ENCODE measurements around the gene TMEM272.

Gene TMEM272

GRCh38 chr13:51780099-51780498 lies 64.9 kb downstream of the TMEM272 start:
- DNase-seq (ENCODE audit: low read depth) = no peak

- no peak for DNase-seq (ENCODE audit: low read depth)
These were observed 66.6 kb downstream of the TMEM272 start for GRCh38 chr13:51778392-51778791.

DNA sequence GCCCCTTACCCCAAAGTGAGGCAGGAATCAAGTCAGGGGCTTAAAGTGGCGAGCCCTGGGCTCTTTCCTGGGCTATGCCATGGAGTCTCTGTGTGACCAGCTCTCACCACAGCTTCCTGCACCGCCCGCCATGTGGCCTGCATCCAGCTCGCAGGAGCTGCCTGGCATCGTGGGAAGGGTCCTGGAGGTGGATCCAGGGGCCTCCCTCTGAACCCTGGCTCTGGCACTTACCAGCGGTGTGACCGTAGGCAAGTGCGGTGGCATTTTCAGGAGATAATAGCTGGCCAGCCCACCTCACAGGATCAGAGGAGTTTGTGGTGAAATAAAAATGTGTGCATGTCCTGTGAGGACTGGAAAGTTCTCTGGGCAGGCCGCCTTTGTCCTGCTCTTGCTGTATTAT lies 67.1 kb downstream of the TMEM272 start:
- no peak for DNase-seq (ENCODE audit: low read depth)

DNA sequence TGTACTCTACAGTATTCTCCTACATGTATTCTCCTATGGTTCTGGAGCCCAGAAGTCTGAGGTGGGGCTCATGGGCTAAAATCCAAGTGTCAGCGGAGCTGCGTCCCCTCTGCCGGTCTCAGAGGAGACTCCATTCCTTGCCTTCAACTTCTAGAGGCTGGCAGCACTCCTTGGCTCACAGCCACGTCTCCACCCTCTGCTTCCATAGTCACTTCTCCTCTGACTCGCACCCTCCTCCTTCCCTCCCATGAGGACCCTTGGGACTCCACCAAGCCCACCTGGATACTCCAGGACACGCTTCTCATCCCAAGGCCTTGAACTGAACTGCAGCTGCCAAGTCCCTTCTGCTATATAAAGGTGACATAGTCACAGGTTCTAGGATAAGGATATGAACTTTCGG lies 68.8 kb downstream of the TMEM272 start:
- no peak for DNase-seq (ENCODE audit: low read depth)

GRCh38 chr13:51773515-51773914 lies 71.5 kb downstream of the TMEM272 start:
- DNase-seq (ENCODE audit: low read depth) = no peak

GRCh38 chr13:51772781-51773180 lies 72.2 kb downstream of the TMEM272 start:
- DNase-seq (ENCODE audit: low read depth) = no peak

DNA sequence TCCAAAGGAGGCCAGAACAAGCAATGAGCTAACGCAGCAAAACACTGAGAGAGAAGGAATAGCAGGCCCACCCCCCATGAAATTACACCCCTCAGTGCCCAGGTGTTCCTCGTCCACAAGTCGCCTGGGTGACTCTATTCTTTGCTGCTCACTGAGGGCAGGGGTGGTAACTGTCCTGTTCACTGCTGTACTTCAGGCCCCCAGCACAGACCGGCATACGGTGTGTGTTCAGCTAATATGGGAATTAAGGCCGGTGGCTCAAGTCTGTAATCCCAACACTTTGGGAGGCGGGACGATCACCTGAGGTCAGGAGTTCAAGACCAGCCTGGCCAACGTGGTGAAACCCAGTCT lies 72.9 kb downstream of the TMEM272 start:
- DNase-seq (ENCODE audit: low read depth) = no peak

- no peak for DNase-seq (ENCODE audit: low read depth)
These were observed 73.4 kb downstream of the TMEM272 start for GRCh38 chr13:51771418-51772104.

DNA sequence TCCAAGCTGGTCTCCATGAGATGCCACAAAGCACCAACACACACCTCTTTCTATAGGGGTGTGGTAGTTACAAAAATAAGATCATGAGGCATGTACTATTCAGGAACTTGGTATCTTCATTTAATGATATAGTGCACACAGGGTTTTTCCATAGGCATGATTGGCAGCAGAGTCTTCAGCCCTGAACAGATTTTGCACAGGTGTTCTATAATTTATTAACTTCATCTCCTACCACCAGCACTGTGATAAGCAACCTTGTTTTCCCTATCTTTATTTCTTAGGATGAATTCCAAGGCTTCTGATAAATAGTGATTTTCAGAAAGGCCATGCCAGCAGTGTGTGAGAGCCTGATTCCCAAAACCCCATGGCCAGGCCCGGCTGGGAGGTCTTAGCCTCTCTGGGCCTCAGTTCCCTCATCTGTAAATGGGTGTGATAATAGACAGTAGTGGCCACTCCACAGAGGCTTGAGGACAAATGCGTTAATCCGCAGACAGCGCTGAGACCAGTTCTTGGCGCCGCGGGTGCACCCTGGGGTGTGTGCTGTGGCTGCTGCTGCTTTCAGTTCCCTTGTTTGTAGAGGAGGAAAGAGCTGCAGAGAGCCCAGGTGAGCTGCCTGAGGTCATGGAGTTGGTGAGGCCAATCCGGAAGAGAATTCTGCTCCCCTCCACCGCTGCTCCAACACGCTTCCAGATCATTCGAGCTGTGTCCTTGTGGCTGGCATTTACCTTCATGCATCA lies 74.1 kb downstream of the TMEM272 start:
- no peak for DNase-seq (ENCODE audit: low read depth)

DNA sequence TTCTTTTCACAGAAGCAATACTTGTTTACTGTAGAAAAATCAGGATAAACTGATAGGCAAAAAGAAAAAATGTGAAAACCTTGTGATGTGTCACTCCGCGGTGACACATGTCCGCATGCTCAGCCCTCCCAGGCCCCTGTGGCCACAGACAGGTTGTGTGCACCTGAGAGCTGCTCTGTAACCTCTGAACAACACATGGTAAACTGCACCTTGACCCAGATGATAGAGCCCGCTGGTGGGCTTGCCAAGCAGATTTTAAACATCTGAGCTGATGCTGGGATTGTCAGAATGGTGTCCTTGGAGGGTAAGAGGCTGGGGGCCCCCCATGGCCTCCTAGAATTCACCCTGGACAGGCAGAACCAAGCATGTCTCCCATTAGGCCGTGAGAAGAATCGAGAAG lies 74.8 kb downstream of the TMEM272 start:
- no peak for DNase-seq (ENCODE audit: low read depth)

DNA sequence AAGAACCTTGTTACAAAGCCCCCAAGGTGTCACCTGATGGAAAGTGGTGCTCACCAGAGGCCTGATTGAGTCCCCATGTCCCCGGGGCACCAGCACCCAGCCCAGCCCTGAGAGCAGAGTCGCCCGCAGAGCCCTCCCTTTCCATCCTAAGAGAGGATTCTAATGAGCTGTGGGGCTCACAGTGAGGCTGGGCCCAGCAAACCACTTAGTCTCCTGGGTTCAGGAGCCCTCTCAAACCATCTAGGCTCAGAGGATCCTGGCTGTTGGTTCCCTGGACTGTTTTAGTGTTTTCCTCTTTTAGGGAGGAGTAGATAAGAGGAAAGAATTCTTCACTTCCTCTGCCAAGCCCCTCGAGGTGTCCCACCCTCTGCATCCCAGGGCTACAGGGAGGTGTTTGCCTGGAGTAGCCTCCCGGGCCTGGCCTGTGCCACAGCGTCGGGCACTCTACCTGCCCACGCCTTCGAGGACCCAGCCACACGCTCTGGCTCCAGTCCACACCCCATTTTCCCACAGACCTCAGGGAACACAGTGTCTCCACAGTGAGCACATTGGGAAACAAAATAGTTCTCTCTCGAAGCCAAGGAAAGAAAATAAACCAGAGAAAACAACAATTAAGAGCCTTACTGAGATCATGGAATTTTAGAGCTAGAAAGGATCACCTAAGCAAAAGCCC lies 75.4 kb downstream of the TMEM272 start:
- DNase-seq (ENCODE audit: low read depth) = no peak

GRCh38 chr13:51768976-51769375 lies 76.0 kb downstream of the TMEM272 start:
- no peak for DNase-seq (ENCODE audit: low read depth)

DNA sequence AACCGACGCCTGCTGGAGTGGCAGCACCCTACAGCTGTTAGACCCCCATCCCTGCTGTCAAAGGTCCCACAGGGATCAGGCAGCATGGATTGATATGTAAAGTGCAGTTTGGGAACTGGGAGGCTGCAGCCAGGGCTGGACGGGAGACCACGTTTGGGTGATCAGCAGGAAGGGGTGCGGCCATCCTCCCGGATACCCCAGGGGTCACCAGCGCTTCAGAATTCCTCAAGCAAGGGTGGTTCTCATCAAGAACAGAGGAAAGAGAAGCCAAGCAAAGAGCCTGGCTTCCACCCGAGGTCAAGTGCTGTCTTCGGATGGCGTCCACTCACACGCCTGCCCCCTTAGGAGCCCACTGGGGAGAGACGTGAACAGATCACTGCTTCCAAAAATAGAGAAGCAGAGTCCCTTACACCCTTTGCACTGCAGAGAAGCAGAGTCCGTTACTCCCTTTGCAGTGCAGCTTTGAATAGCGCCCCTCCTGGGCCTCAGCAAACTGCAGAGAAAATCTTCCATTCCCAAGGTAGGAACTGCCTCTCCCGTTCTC lies 76.5 kb downstream of the TMEM272 start:
- DNase-seq (ENCODE audit: low read depth) = no peak

GRCh38 chr13:51767100-51767499 lies 77.9 kb downstream of the TMEM272 start:
- DNase-seq (ENCODE audit: low read depth) = no peak

DNA sequence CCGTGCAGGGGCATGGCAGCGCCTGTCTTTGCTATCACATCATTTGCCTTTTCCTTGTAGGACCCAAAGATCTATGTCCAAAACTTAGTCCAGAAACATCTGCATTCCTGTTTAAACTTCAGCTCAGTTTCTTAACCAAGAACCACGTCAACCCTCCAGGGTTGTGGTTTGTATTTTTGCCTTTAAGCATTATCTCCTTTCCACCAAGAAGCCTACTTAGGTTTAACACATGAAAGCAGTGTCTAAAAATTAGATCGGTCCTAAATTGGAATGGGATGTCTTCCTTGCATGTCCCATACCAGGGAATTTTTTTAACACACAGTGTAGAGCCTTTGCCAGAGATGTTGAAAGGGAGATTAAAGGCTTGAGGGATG lies 79.8 kb downstream of the TMEM272 start:
- no peak for DNase-seq (ENCODE audit: low read depth)

GRCh38 chr13:51764184-51765141 lies 80.5 kb downstream of the TMEM272 start:
- no peak for DNase-seq (ENCODE audit: low read depth)

DNA sequence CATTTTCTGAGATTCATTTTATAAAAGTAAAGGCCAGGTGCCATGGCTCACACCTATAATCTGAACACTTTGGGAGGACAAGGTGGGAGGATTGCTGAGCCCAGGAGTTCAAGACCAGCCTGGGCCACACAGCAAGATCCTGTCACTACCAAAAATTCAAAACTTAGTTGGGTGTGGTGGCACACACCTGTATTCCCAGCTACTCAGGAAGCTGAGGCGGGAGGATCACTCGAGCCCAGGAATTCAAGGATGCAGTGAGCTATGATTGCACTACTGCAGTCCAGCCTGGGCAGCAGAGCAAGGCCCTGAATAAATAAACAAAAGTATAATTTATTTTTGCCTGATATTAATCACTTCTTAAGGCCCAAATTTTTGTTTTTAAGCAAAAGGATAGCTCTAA lies 81.5 kb downstream of the TMEM272 start:
- DNase-seq (ENCODE audit: low read depth) = no peak
